HG03432 (cell line): ENCODE results near the gene TBC1D16.

Experiments
- ATAC-seq: cut with Tn5 transposase; IDR thresholded peaks from one replicate; pipeline ENCODE4 v1.9.1; 2021; ENCODE audit warnings: mild to moderate bottlenecking, moderate library complexity; ENCODE audit not compliant: unreplicated experiment

Gene TBC1D16

DNA sequence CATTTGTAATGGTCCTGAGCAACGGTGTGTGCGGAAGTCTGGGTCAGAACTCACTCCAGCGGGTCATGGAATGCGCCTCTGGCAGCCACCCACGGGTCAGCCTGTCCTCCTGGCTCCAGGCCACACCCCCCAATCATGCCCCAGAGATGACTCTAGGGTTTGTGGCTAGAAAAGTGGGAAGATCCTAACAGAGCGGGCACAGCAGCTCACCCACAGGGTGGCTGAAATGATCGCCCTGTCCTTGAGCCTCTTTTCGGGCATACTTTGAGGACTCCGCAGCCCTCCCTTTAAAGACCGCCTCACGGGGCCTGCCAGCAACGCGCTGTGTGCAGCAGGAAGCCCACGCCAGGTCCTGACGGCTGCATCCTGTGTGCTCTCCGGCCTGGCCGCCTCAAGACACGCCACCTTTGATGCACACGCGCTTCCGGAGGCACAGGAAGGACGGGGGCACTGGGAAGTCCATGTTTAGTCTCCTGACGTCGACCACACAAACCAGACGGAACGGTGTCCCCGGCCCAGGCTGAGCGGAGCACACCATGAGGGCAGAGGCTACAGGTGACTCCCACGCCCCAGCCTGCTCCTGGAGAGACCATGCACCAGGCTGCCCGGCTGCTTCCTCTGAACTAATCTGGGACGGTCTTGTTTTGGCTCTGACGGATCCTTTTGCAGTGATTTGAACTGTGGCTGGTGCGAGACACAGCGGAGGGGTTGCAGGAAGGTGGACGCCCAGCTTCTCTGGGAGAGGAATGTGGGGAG, 92.9 kb downstream of the TBC1D16 start:
- ATAC-seq, result no peak

- ATAC-seq, result no peak
Observed at GRCh38 chr17:79942011-79942405, 93.7 kb downstream of the TBC1D16 start.

- no peak for ATAC-seq
Observed at GRCh38 chr17:79941088-79942010, 94.3 kb downstream of the TBC1D16 start.

DNA sequence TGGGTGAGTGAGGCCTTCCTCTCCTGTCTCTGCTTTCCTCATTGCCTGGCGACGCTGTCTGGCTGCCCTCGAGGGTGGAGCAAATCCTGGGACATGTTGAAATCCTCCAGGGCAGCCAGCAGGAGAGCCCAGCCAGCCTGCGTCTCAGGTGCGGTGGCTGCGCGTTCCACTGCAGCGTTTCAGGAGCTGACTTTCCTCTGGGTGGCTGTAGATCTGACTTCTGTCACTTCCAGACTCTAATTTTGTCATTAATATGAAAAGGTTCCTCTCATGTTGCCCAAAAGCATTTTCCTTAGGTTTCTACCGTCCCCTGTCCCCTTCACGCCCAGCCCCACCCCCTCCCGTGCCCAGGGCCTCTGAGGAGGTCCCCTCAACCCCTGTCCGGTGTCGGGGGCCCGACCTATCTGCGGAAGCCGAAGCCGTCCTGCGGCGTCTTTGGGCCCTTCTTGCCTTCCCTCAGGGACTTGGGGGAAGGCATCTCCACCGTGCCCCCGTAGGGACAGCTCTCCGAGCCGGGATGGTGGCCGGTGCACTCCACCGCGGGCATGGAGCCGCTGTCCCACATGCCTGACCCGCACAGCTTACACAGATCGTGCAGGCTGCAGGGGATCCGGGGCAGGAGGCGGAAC, 95.1 kb downstream of the TBC1D16 start:
- ATAC-seq, result no peak

GRCh38 chr17:79939755-79940458, 95.8 kb downstream of the TBC1D16 start:
- ATAC-seq, result no peak

DNA sequence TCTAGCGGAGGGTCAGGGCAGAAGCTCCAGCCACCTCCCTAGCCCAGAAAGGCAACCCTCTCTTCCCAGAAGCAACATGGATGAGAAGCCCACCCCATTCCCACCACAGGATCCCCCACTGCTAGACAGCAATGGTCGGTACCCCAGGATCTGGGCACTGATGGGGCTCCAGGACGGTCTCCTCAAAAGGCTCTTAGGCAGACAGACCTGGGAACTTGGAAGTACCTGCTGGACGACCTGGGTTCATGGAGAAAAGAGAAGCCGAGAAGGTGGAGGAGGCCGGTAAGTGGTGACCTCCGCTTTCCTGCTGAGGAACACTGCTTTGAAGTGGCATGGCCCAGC, 96.6 kb downstream of the TBC1D16 start:
- no peak for ATAC-seq

- no peak for ATAC-seq
Observed at GRCh38 chr17:79938336-79939093, 97.2 kb downstream of the TBC1D16 start.

GRCh38 chr17:79937391-79938335, 98.0 kb downstream of the TBC1D16 start:
- no peak for ATAC-seq

- no peak for ATAC-seq
Observed at GRCh38 chr17:79936641-79937381, 98.9 kb downstream of the TBC1D16 start.

DNA sequence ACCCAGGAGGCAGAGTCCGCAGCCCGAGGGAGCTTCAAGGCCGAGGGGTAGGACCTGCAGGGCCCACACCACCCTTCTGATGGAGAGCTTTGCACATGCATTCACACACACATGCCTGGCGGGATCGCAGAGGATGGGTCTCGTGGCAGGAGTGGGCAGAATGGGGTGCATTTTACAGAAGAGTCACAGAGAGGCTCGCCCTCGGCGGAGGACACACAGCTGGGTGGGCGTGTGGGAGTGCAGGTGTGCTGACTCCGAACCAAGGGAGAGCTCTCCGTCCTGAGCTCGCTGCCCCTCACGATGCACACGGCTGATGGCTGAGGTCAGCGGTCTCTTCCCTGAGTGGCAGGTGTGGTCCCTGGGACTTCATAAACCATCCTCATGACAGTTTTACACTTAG, 99.6 kb downstream of the TBC1D16 start:
- ATAC-seq, result no peak

- ATAC-seq, result no peak
Observed at GRCh38 chr17:79935197-79935885, 100.3 kb downstream of the TBC1D16 start.

GRCh38 chr17:79934653-79934970, 101.1 kb downstream of the TBC1D16 start:
- ATAC-seq, result no peak

GRCh38 chr17:79933863-79934652, 101.6 kb downstream of the TBC1D16 start:
- no peak for ATAC-seq

DNA sequence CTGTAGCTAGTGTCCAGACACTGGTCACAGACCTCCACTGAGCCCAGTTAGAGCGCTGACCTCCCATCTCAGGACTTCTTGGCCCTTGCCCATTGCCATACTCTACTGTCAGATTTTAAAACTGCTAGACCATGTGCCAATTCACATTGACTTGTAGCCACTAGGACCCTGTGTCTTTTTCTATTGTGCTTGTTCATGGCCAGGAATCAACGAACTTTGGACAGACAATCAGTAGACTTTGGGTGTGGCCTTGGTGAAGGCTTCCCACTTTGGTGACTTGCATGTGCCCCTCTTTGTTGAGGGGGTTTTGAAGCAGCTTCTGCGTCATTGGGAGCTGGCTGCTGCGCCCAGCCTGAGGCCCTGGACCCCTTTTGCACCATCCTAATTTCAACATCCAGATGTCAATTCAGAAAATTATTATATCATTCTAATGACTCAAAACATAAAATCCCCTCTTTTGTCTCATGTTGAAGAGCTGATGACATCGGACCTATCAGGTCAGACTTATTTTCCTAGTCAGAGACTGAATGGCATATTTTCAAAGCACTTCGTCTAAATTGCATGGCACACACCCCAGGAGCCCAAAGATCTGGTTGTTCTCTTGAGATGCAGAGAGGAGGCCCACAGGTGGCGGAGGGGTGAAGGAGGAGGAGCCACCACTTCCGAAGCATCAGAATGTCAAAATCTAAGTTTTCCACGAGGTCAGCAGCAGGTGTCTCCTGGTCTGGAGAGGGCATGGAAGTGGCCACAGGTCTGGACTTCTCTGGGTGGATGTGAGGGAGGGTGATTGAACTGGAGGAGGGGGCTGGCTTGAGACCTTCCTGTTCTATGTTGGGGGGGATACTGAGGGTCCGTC, 103.0 kb downstream of the TBC1D16 start:
- no peak for ATAC-seq

DNA sequence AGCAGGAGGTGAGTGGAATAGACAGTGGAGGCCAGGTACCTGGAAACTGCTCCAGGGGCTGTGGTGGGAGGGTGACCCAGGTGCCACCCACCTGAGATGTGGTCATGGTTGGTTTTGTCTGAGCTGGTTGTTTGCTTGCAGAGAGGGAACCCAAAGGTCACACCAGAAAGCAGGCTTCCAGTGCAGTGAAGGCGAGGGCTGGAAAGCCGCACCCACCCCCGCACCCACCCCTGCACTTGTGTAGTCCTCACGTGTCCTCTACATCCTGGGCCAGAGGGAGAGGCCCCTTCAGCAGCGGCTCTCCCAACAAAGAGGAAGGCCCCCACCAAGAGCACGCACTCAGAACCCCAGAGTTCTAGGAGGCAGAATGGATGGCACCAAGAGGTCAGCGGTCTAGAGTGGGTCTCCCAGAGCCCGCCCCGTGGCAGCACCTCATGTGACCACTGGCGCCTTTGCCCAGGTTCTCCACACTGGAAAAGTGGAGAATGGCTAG, 103.8 kb downstream of the TBC1D16 start:
- no peak for ATAC-seq
